Panc1 (cell line): ENCODE measurements around the gene DCC.

Source experiments
- POLR2AphosphoS5 ChIP-seq: IDR thresholded peaks from 2 replicates; pipeline ENCODE4 v1.6.1; 2012; ENCODE audit warnings: mild to moderate bottlenecking, low read depth, low read length, moderate library complexity
- SIN3A ChIP-seq: IDR thresholded peaks from 2 replicates; pipeline ENCODE4 v1.6.1; 2012; ENCODE audit warnings: low read depth, mild to moderate bottlenecking, low read length, moderate library complexity, borderline replicate concordance; ENCODE audit not compliant: insufficient read depth
- TCF7L2 ChIP-seq: IDR thresholded peaks from 2 replicates; pipeline ENCODE4 v1.6.1; 2011; ENCODE audit warnings: mild to moderate bottlenecking, low read depth, low read length, inconsistent platforms
- TF ChIP-seq, protein P1 (sequence below): fragments of 450-650 bp; IDR thresholded peaks from 2 replicates; pipeline ENCODE4 v1.5.1; 2017; ENCODE audit warnings: mild to moderate bottlenecking
- TF ChIP-seq, protein P2 (sequence below), 2 experiments: IDR thresholded peaks; 2 replicates each; pipeline ENCODE4 v1.6.1; 2011 to 2012; ENCODE audit warnings: low read depth in 2 of 2, control low read depth in 1 of 2, low read length in 1 of 2, mild to moderate bottlenecking in 1 of 2, moderate library complexity in 1 of 2; ENCODE audit not compliant: insufficient read depth in 1 of 2

DNA sequence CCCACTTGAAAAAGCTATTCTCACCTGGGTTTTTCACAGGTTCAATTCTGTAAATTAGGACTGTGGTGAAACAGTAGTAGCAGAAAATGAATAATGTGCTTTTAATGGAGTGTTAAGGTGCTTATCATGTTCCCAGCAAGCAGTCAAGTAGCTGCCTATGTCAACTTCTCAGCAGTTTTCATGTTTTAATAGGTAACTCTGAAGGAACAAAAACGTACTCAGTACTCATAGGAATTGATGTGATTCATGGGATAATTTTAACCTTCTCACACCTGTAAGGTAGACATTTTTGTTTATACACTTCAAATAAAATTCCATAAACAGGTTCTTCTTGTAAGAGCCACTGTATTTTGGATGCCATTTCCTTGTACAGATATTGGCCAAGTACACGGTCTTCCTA lies 1082.9 kb downstream of the DCC start:
- TF ChIP-seq, protein P1, sequence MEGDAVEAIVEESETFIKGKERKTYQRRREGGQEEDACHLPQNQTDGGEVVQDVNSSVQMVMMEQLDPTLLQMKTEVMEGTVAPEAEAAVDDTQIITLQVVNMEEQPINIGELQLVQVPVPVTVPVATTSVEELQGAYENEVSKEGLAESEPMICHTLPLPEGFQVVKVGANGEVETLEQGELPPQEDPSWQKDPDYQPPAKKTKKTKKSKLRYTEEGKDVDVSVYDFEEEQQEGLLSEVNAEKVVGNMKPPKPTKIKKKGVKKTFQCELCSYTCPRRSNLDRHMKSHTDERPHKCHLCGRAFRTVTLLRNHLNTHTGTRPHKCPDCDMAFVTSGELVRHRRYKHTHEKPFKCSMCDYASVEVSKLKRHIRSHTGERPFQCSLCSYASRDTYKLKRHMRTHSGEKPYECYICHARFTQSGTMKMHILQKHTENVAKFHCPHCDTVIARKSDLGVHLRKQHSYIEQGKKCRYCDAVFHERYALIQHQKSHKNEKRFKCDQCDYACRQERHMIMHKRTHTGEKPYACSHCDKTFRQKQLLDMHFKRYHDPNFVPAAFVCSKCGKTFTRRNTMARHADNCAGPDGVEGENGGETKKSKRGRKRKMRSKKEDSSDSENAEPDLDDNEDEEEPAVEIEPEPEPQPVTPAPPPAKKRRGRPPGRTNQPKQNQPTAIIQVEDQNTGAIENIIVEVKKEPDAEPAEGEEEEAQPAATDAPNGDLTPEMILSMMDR: no peak
- TF ChIP-seq, protein P2, sequence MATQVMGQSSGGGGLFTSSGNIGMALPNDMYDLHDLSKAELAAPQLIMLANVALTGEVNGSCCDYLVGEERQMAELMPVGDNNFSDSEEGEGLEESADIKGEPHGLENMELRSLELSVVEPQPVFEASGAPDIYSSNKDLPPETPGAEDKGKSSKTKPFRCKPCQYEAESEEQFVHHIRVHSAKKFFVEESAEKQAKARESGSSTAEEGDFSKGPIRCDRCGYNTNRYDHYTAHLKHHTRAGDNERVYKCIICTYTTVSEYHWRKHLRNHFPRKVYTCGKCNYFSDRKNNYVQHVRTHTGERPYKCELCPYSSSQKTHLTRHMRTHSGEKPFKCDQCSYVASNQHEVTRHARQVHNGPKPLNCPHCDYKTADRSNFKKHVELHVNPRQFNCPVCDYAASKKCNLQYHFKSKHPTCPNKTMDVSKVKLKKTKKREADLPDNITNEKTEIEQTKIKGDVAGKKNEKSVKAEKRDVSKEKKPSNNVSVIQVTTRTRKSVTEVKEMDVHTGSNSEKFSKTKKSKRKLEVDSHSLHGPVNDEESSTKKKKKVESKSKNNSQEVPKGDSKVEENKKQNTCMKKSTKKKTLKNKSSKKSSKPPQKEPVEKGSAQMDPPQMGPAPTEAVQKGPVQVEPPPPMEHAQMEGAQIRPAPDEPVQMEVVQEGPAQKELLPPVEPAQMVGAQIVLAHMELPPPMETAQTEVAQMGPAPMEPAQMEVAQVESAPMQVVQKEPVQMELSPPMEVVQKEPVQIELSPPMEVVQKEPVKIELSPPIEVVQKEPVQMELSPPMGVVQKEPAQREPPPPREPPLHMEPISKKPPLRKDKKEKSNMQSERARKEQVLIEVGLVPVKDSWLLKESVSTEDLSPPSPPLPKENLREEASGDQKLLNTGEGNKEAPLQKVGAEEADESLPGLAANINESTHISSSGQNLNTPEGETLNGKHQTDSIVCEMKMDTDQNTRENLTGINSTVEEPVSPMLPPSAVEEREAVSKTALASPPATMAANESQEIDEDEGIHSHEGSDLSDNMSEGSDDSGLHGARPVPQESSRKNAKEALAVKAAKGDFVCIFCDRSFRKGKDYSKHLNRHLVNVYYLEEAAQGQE (IDR thresholded peaks at IDR 0.05; ENCODE audit: insufficient read depth in 1 of 2, low read depth in 2 of 2, low read length in 1 of 2): no peak
- TF ChIP-seq POLR2AphosphoS5 (no peak), SIN3A (no peak), TCF7L2 (no peak)
